Adrenal gland (tissue), 5 donors: ENCODE results near the gene PON3.

Experiments
- POLR2A ChIP-seq, 2 donors: fragments of 450-650 bp; IDR thresholded peaks; one replicate each; pipeline ENCODE4 v1.6.1; 2017; ENCODE audit warnings: antibody characterized with exemption in 2 of 2, mild to moderate bottlenecking in 2 of 2, moderate library complexity in 1 of 2
- TF ChIP-seq, protein P1 (sequence below), 6 experiments: fragments of 450-650 bp in 4 of 6; fragments of 200-600 bp in 2 of 6; sonication (generic) in 1 of 6; IDR thresholded peaks; 1 replicate in 5 of 6; 2 replicates in 1 of 6; pipeline versions ENCODE4 v1.5.1 to v1.8.0; 2016 to 2021; ENCODE audit warnings: antibody characterized with exemption in 6 of 6, mild to moderate bottlenecking in 2 of 6, moderate library complexity in 1 of 6
- donor health status: DM: no; HTN: no; CAD: no.

DNA sequence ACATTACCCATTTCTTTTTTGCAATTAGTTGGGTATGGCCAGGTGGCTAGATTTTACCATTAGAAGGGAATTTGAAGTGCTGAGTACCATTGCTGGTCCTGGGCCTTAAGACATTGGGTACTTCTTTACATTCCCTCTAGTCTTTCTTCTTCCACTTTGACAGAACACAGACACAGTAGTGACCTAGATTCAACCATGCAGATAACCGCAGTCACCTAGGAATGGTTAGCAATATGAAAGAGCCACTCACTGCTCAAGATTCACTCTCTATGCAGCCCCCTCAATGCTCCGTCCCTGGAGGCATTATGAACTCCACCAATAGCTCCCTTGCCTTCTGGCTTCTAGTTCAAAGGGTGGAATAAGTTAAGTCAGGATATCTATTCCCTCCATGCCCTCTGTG lies 55.7 kb downstream of the PON3 start:
- TF ChIP-seq, protein P1, sequence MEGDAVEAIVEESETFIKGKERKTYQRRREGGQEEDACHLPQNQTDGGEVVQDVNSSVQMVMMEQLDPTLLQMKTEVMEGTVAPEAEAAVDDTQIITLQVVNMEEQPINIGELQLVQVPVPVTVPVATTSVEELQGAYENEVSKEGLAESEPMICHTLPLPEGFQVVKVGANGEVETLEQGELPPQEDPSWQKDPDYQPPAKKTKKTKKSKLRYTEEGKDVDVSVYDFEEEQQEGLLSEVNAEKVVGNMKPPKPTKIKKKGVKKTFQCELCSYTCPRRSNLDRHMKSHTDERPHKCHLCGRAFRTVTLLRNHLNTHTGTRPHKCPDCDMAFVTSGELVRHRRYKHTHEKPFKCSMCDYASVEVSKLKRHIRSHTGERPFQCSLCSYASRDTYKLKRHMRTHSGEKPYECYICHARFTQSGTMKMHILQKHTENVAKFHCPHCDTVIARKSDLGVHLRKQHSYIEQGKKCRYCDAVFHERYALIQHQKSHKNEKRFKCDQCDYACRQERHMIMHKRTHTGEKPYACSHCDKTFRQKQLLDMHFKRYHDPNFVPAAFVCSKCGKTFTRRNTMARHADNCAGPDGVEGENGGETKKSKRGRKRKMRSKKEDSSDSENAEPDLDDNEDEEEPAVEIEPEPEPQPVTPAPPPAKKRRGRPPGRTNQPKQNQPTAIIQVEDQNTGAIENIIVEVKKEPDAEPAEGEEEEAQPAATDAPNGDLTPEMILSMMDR (IDR thresholded peaks at IDR 0.05) = no peak
- TF ChIP-seq POLR2A (IDR thresholded peaks at IDR 0.05) = no peak
